ENCODE results near the gene GNA15. TPM values are rescaled to one million over a fixed set of nuclear protein-coding genes. Genes with fewer than 3 reads are reported as not detected.

GNA15 gene
- total and polyA plus RNA-seq, 2 of the 8 experiments (the other 6 are each of a cell fraction or from before 2014, with no cell fraction given): 0.26 to 0.45 TPM

- TF ChIP-seq CHD7 (IDR thresholded peaks at IDR 0.05; ENCODE audit: insufficient replicate concordance, low read length) (no peak), GABPA (IDR thresholded peaks at IDR 0.05; ENCODE audit: borderline replicate concordance, insufficient read depth, low read length) (no peak), EGR1 (IDR thresholded peaks at IDR 0.05; ENCODE audit: borderline replicate concordance, low read depth, low read length) (no peak), CTCF (IDR thresholded peaks at IDR 0.05; ENCODE audit: control extremely low read depth in 1 of 3, insufficient read depth in 1 of 3, low read depth in 1 of 3, low read length in 3 of 3) (no peak), SUZ12 (IDR thresholded peaks at IDR 0.05; ENCODE audit: low read length) (no peak), HDAC2 (IDR thresholded peaks at IDR 0.05; ENCODE audit: borderline replicate concordance in 1 of 2, low read depth in 2 of 2, low read length in 2 of 2) (no peak), KDM5A (IDR thresholded peaks at IDR 0.05; ENCODE audit: low read length) (no peak), RXRA (IDR thresholded peaks at IDR 0.05; ENCODE audit: insufficient read depth, low read depth, low read length) (no peak), CBX5 (IDR thresholded peaks at IDR 0.05; ENCODE audit: low read depth, low read length) (no peak)
Measured at GRCh38 chr19:3136684-3137055, 837 bp downstream of the GNA15 start (continued).
